ENCODE measurements around the gene UBE2C. TPM values are rescaled to one million over a fixed set of nuclear protein-coding genes. Genes with fewer than 3 reads are reported as not detected.

Gene UBE2C
- total RNA-seq, 1 donor from 2014 or later: 33.0 TPM

DNA sequence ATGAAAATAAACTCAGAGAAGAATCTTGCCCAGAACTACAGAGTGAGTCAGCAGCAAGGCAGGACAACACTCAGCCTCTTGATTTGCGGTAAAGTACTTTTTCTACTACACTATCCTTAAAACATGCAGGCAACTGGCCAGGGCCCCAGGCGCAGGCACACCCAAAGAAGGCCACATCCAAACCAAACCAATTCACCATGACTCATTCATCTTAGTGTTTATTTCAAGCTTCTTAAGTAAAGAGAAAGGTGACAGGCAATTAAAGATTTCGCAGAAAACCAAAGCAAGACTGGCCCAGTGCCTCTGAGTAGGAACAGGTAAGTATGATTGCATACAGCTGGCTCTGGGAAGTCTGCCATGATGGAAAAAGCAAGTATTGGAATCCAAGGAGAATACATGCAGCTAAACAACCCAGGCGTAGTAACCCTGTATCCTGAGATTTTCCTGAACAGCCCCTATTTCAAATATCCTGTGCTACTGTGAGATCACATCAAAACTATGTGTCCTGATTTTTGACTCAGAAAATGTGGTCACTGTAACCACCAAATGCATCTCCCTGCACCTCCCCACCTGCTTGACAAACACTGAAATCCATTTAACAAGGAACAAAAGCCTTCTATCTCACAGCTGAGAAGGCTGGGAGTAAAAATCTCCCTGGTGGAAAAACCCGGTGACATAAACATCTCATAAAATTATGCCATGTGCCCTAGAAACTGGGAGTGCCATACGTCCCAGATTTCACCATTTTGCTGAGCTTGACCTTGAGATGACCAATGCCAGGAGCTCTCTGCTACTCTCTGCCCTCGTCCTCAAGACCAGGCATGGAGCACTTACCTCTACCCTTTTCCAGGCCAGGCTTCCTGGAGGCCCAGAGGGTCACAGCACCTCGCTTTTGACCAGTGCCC, 33.2 kb upstream of the UBE2C start:
- Mint-ChIP-seq H3K4me3 (ENCODE audit: unreplicated experiment) (no peak overlapping the region), H3K27me3 (ENCODE audit: unreplicated experiment) (peaks cover 2% of the 10 kb centered on the region), H3K4me1 (ENCODE audit: low read depth, unreplicated experiment) (no peaks in the 10 kb centered on the region), H3K9me3 (ENCODE audit: unreplicated experiment) (no peaks in the 10 kb centered on the region), H3K36me3 (ENCODE audit: unreplicated experiment) (no peaks in the 10 kb centered on the region), H3K27ac (ENCODE audit: unreplicated experiment) (no peak overlapping the region)
- no peak for DNase-seq
- no peak for TF ChIP-seq CTCF (IDR thresholded peaks at IDR 0.05; ENCODE audit: partially characterized antibody, unreplicated experiment)

DNA sequence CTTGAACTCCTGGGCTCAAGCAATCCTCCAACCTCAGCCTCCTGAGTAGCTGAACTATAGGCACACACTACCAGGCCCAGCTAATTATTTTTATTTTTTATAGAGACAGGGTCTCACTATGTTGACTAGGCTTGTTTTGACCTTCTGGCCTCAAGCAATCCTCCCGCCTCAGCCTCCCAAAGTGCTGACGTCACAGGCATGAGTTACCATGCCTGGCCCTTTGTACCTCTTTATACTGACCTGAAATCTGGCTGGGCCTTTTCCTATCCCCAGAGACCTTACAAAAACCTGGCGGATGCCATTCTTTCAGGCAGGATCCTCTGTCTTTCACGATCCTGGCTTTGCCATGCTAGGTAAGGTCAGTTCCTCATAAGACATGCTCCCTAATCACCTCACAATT, 32.3 kb upstream of the UBE2C start:
- no peak overlapping the region for H3K4me3 Mint-ChIP-seq (ENCODE audit: unreplicated experiment)

GRCh38 chr20:45781391-45781931, 31.0 kb upstream of the UBE2C start:
- H3K4me1 Mint-ChIP-seq (ENCODE audit: low read depth, unreplicated experiment): no peaks in the 10 kb centered on the region
- no peaks in the 10 kb centered on the region for H3K36me3 Mint-ChIP-seq (ENCODE audit: unreplicated experiment)
- TF ChIP-seq CTCF (IDR thresholded peaks at IDR 0.05; ENCODE audit: partially characterized antibody, unreplicated experiment): no peak
- H3K9me3 Mint-ChIP-seq (ENCODE audit: unreplicated experiment): no peaks in the 10 kb centered on the region
- DNase-seq: no peak
- H3K4me3 Mint-ChIP-seq (ENCODE audit: unreplicated experiment): no peak overlapping the region
- H3K27ac Mint-ChIP-seq (ENCODE audit: unreplicated experiment): no peak overlapping the region
- H3K27me3 Mint-ChIP-seq (ENCODE audit: unreplicated experiment): peaks cover 2% of the 10 kb centered on the region

More for the DNA sequence above, 32.3 kb upstream of the UBE2C start:
- H3K27ac Mint-ChIP-seq (ENCODE audit: unreplicated experiment): no peak overlapping the region
- no peaks in the 10 kb centered on the region for H3K4me1 Mint-ChIP-seq (ENCODE audit: low read depth, unreplicated experiment)
- TF ChIP-seq CTCF (IDR thresholded peaks at IDR 0.05; ENCODE audit: partially characterized antibody, unreplicated experiment): no peak
- H3K9me3 Mint-ChIP-seq (ENCODE audit: unreplicated experiment): no peaks in the 10 kb centered on the region
- DNase-seq: no peak
- H3K27me3 Mint-ChIP-seq (ENCODE audit: unreplicated experiment): peaks cover 2% of the 10 kb centered on the region
- no peaks in the 10 kb centered on the region for H3K36me3 Mint-ChIP-seq (ENCODE audit: unreplicated experiment)

DNA sequence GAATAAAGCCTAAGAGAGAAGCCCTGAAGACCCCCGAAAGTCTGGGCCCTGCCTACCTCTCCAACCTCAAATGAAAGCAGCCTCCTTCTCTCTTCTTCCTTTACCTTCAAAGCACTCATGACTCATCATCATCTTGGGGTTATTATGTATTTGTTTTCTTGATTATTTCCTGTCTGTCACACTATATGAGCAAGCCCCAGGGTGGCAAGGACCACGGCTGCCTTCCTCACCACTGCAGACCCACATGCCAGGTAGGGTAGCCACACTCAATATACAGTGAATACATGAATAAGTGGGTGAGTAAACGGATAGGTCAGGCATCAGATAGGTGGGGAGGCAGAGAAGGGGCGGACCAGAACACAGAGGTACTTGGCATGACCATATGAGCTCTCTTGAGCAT, 29.6 kb upstream of the UBE2C start:
- no peak overlapping the region for H3K27ac Mint-ChIP-seq (ENCODE audit: unreplicated experiment)
- H3K27me3 Mint-ChIP-seq (ENCODE audit: unreplicated experiment): peaks cover 2% of the 10 kb centered on the region
- no peak for TF ChIP-seq CTCF (IDR thresholded peaks at IDR 0.05; ENCODE audit: partially characterized antibody, unreplicated experiment)
- no peak for DNase-seq
- H3K4me1 Mint-ChIP-seq (ENCODE audit: low read depth, unreplicated experiment): no peaks in the 10 kb centered on the region
- H3K36me3 Mint-ChIP-seq (ENCODE audit: unreplicated experiment): no peaks in the 10 kb centered on the region
- no peak overlapping the region for H3K4me3 Mint-ChIP-seq (ENCODE audit: unreplicated experiment)
- no peaks in the 10 kb centered on the region for H3K9me3 Mint-ChIP-seq (ENCODE audit: unreplicated experiment)
